KOPT-K1 (cell line): ENCODE results near the gene STK10.
"Not testable (repeated sequence)": the region's sequence is repeated elsewhere in the genome, so short reads cannot be mapped to it uniquely, and the experiment has no call there.

Experiments
- H3K27ac ChIP-seq: fragments of 200-600 bp; sonication (generic); 2 replicates; pipeline ENCODE4 v1.5.1; 2016; ENCODE audit warnings: antibody characterized with exemption, mild to moderate bottlenecking, low read depth, low read length; ENCODE audit not compliant: poor library complexity, severe bottlenecking
- H3K36me3 ChIP-seq: fragments of 200-600 bp; sonication (generic); 2 replicates; pipeline ENCODE4 v1.5.1; 2017; ENCODE audit warnings: antibody characterized with exemption, mild to moderate bottlenecking, low read length, moderate library complexity; ENCODE audit not compliant: insufficient read depth
- H3K9me3 ChIP-seq: fragments of 200-600 bp; sonication (generic); 2 replicates; pipeline ENCODE4 v1.5.1; 2017; ENCODE audit warnings: antibody characterized with exemption, low read length, mild to moderate bottlenecking; ENCODE audit not compliant: insufficient read depth, poor library complexity, severe bottlenecking

Gene STK10

DNA sequence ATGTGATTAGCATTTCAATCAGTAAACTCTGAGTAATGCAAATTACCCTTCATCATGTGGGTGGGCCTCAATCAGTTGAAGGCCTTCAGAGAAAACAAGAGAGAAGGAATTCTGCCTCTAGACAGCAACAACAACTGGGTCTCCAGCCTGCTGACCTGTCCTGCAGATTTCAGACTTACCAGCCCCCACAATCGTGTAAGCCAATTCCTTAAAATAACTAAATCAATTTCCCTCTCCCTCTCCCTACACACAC is 139.9 kb downstream of the STK10 start:
- Histone ChIP-seq H3K9me3 (no peaks in the 10 kb centered on the region), H3K36me3 (peaks cover 88% of the 10 kb centered on the region), H3K27ac (no peak overlapping the region)

DNA sequence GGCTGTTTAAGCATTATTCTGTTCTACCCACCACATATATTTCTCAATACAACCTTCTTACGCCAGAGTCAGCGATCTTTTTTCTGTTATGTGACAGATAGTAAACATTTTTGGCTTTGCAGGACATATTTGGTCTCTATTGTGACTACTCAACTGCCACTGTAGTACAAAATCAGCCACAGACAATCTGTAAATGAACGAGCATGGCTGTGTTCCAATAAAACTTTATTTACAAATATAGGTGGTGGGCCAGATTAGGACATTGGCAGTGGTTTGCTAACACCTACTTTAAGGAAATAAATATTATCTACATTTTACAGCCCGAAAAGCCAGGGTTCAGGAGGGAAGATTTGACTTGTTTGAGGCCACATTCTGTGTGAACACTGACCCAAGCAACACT is 141.4 kb downstream of the STK10 start:
- peaks cover 73% of the 10 kb centered on the region for H3K36me3 ChIP-seq
- H3K27ac ChIP-seq: no peak overlapping the region
- H3K9me3 ChIP-seq: no peaks in the 10 kb centered on the region

- no peak overlapping the region for H3K27ac ChIP-seq
- no peaks in the 10 kb centered on the region for H3K9me3 ChIP-seq
- H3K36me3 ChIP-seq: peaks cover 61% of the 10 kb centered on the region
Measured at GRCh38 chr5:172045315-172045632, 142.8 kb downstream of the STK10 start.

DNA sequence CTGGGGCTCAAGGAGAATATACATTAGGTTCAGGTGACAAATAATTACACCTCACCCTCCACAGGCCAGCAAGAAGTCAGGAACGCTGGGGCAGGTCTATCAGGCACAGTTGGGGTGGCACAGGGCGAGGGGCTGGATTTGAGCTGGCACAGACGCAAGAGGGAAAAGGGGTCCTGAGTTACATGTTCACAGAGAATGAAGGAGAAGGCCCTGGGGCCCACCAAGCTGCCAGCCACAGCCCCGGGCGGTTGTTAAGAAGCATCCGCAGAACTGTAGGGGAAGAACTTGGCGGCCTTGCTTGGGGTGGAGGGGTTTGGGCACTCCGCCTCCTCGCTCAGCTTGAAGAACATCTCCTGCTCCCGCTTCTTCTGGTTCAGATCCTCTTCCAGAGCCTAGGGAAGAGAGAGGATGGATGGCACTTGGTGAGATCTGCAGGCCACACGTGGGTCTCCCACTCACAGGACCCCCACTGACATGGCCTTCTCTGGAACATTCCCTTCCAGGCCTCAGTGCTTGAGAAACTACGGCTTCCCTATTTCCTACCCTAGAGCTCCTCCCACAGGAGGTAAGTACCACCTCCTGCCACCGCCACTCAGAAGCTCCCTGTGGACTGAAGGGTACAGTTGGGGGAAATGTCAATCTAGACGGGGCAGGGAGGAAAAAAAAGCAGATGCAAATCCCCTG is 143.3 kb downstream of the STK10 start:
- Histone ChIP-seq H3K9me3 (no peaks in the 10 kb centered on the region), H3K27ac (no peak overlapping the region), H3K36me3 (peaks cover 56% of the 10 kb centered on the region)

DNA sequence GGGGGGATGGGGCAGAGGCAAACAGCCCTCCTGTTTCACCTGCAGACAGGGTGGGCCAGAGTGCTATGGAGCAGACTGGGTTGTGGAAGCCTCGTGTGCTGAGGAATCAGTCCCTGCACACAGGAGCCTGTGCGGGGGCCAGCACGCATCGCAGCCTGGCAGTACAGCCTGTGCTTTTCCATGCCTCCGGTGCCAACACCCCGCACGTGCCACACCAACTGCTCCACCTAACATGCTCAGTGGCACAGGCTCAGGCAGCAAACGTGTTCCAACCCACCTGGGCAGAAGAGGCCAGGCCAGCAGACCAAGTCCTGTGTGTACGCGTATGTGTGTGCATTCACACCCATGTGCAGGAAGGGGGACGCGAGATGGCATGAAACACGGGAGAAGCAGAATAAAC is 144.2 kb downstream of the STK10 start:
- peaks cover 46% of the 10 kb centered on the region for H3K36me3 ChIP-seq
- H3K9me3 ChIP-seq: no peaks in the 10 kb centered on the region

DNA sequence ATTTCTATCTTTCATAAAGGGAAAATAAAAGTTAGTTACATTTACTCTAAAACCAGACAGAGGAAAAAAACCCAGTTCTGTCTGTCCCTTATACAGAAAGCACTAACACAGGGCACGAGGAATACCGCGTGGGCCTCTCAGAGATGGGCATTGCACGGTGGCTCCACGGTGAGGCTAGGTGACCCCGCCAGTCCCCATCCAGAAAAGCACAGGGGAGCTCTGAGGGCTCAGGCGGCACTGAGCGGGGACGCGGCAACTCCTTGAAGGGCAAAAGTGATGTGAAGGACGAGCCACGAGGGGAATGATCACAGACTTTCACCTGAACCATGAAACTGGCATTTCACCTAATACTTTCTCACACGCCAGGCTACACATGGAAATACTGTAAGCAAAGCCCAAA is 145.8 kb downstream of the STK10 start:
- Histone ChIP-seq H3K27ac (no peak overlapping the region), H3K36me3 (peaks cover 30% of the 10 kb centered on the region), H3K9me3 (no peaks in the 10 kb centered on the region)

More for the DNA sequence above, 144.2 kb downstream of the STK10 start:
- H3K27ac ChIP-seq: no peak overlapping the region

DNA sequence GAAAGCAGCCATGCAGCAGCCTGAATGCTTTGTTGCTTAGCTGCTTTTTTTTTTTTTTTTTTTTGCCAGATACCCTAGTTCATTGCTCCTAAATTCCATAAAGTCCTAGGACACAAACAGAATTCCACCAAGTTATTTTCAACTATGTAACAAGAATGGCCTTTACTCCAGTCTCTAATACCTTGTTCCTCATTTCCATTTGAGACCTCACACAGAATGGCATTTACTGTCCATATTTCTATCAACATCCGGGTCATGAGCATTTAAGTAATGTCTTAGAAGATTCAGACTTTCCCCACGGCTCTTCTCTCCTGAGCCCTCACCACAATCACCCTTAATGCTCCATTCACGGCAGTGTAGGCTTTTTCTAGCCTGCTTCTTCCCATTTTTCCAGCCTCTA is 149.9 kb downstream of the STK10 start:
- no peaks in the 10 kb centered on the region for H3K36me3 ChIP-seq
- H3K9me3 ChIP-seq: no peaks in the 10 kb centered on the region
- H3K27ac ChIP-seq: no peak overlapping the region

- H3K27ac ChIP-seq: no peak overlapping the region
- H3K36me3 ChIP-seq: no peaks in the 10 kb centered on the region
- H3K9me3 ChIP-seq: peaks cover 14% of the 10 kb centered on the region
Measured at GRCh38 chr5:172035049-172035448, 153.0 kb downstream of the STK10 start.

DNA sequence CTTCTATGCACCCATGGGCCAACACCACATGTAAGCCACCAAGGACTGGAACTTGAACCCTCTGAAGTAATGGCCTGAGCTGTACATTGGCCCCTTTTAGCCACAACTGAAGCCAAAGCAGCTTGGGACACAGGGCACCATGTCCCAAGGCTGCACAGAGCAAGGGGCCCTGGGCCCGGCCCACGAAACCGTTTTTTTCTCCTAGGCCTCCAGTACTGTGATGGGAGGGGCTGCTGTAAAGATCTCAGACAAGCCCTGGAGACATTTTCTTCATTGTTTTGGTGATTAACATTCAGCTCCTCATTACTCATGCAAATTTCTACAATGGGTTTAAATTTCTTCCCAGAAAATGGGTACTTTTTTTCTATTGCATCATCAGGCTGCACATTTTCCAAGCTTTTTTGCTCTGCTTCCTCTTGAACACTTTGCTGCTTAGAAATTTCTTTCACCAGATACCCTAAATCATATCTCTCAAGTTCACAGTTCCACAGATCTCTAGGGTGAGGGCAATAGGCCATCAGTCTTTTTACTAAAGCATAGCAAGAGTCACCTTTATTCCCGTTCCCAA is 156.0 kb downstream of the STK10 start:
- H3K36me3 ChIP-seq: no peaks in the 10 kb centered on the region
- no peak overlapping the region for H3K27ac ChIP-seq
- H3K9me3 ChIP-seq: peaks cover 14% of the 10 kb centered on the region

DNA sequence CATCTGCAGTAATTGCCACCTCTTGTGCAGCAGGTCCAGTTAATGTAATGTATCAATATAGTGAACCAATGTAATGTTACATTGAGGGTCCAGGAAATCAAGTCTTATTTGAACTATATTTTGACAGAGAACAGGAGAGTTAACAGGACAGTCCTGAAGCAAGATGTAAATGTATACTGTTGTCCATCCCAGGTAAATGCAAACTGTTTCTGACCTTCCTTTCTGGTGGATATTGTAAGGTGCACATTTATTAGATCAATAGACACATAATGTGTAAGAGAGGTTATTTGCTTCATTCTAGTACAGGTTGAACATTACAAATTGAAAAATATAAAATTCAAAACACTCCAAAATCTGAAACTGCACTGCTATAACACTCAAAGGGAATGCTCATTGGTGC is 158.1 kb downstream of the STK10 start:
- Histone ChIP-seq H3K36me3 (no peaks in the 10 kb centered on the region), H3K9me3 (peaks cover 14% of the 10 kb centered on the region), H3K27ac (no peak overlapping the region)

DNA sequence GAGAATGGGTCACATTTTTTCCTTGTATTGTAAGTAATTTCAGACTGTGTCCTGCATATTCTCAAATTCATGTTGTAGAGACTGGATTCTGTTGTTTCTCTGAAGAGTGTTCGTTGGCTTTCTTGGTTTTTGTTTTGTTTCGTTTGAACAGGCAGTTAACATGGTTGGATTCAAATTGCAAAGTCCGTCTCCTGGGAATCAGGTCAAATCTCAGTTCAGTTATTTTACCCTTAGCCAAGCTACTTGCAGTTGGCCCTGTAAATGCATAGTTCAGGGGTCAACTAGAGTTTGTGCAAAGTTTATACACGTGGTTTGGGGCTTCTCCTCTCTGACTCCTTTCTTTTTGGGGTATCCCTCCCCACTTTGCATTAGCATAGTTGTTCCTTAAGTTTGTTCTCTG is 159.9 kb downstream of the STK10 start:
- no peak overlapping the region for H3K27ac ChIP-seq
- peaks cover 14% of the 10 kb centered on the region for H3K9me3 ChIP-seq
- no peaks in the 10 kb centered on the region for H3K36me3 ChIP-seq

- not testable (repeated sequence) for H3K27ac ChIP-seq, H3K9me3 ChIP-seq, H3K36me3 ChIP-seq
Measured at GRCh38 chr5:172020110-172020786, 167.8 kb downstream of the STK10 start.

- Histone ChIP-seq H3K36me3 (no peaks in the 10 kb centered on the region), H3K9me3 (no peaks in the 10 kb centered on the region)
Measured at GRCh38 chr5:172015346-172015745, 172.7 kb downstream of the STK10 start.

DNA sequence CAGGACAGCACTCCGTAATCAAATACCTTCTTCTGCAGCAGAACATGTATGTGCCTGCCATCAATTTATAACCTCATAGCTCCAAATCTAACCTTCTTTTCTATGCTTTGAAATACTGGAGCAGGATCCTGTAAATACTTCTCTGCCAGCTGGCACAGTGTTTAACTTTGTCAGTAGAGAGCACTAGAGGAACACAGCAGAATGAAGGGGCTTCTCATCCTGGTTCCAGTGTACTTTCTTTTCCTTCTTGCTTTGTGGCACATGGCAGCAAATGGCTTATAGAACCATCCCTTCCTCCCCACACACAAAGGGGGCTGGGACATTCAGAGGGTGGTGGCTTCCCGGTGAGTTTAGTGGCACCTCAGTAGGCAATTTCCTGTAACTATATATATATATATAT is 177.7 kb downstream of the STK10 start:
- H3K27ac ChIP-seq: no peak overlapping the region
- no peaks in the 10 kb centered on the region for H3K9me3 ChIP-seq
- H3K36me3 ChIP-seq: no peaks in the 10 kb centered on the region

More at GRCh38 chr5:172015346-172015745, 172.7 kb downstream of the STK10 start:
- H3K27ac ChIP-seq: no peak overlapping the region

GRCh38 chr5:172009536-172010270 is 178.3 kb downstream of the STK10 start:
- H3K27ac ChIP-seq: no peak overlapping the region
- no peaks in the 10 kb centered on the region for H3K36me3 ChIP-seq
- H3K9me3 ChIP-seq: no peaks in the 10 kb centered on the region
